ENCODE results near the gene SMC3.

Gene SMC3

GRCh38 chr10:110642204-110643034 is 74.9 kb downstream of the SMC3 start:
- Histone ChIP-seq H3K9me3 (ENCODE audit: control insufficient read depth, low read length) (no peaks in the 10 kb centered on the region), H3K4me1 (ENCODE audit: control insufficient read depth, insufficient read depth, low read length) (peaks cover 6% of the 10 kb centered on the region), H3K9ac (ENCODE audit: low read length) (no peak overlapping the region), H3K4me3 (ENCODE audit: low read length) (no peak overlapping the region), H3K36me3 (ENCODE audit: control insufficient read depth, insufficient read depth, low read length, severe bottlenecking) (no peaks in the 10 kb centered on the region), H3K27me3 (replicated peaks; ENCODE audit: control insufficient read depth, insufficient read depth, low read length) (peaks cover 33% of the 10 kb centered on the region)
- DNase-seq (ENCODE audit: low read depth) = no peak

DNA sequence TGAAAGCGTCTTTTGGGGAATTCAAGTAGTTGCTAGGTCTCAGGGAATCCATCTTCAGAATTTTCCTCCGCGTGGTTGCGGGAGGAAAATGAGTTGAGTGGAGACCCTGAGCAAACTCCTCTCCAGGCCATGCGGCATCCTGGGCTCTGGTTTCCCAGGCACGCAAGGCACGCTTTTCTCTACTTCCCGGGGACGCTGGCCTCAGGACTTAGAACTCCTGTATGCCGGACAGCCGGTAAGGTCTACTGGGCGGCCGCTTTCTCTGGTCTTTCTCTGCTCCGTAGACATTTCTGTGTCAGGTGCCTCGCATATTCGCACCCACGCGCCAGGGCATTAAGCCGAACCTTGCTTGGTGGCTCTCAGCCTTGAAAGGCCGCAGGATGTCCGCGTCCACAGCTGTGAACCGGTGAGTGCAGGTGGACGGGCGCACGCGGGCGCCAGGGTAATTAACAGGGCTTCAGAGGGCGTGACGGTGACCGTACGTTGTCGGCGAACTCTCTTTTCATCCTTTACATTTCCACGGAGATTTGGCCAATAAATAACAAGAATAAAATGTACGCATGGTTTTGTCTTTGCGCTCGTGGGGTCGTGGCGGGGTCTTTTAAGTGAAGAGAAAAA is 75.6 kb downstream of the SMC3 start:
- H3K9me3 ChIP-seq (ENCODE audit: control insufficient read depth, low read length) = no peaks in the 10 kb centered on the region
- H3K9ac ChIP-seq (ENCODE audit: low read length) = no peak overlapping the region
- peaks cover 33% of the 10 kb centered on the region for H3K27me3 ChIP-seq (replicated peaks; ENCODE audit: control insufficient read depth, insufficient read depth, low read length)
- peaks cover 7% of the 10 kb centered on the region for H3K4me1 ChIP-seq (ENCODE audit: control insufficient read depth, insufficient read depth, low read length)
- DNase-seq (ENCODE audit: low read depth) = no peak
- H3K36me3 ChIP-seq (ENCODE audit: control insufficient read depth, insufficient read depth, low read length, severe bottlenecking) = no peaks in the 10 kb centered on the region
- peak overlapping the region; percentile 79 for H3K4me3 ChIP-seq (ENCODE audit: low read length)

GRCh38 chr10:110643653-110644597 is 76.4 kb downstream of the SMC3 start, which contains the start of gene RBM20:
TSS of gene RBM20 (plus strand) at chr10:110644336. CDS start at chr10:110644455, 119 bp downstream.
- Histone ChIP-seq H3K4me1 (ENCODE audit: control insufficient read depth, insufficient read depth, low read length) (peaks cover 14% of the 10 kb centered on the region), H3K27me3 (replicated peaks; ENCODE audit: control insufficient read depth, insufficient read depth, low read length) (peaks cover 33% of the 10 kb centered on the region), H3K36me3 (ENCODE audit: control insufficient read depth, insufficient read depth, low read length, severe bottlenecking) (no peaks in the 10 kb centered on the region), H3K9ac (ENCODE audit: low read length) (no peak within 1 kb of the TSS), H3K9me3 (ENCODE audit: control insufficient read depth, low read length) (no peaks in the 10 kb centered on the region), H3K4me3 (ENCODE audit: low read length) (peak within 1 kb of the TSS; percentile 79)
- peak; percentile 49 for DNase-seq (ENCODE audit: low read depth)

GRCh38 chr10:110644598-110645462 is 77.3 kb downstream of the SMC3 start:
- no peaks in the 10 kb centered on the region for H3K36me3 ChIP-seq (ENCODE audit: control insufficient read depth, insufficient read depth, low read length, severe bottlenecking)
- H3K4me1 ChIP-seq (ENCODE audit: control insufficient read depth, insufficient read depth, low read length) = peaks cover 21% of the 10 kb centered on the region
- H3K9ac ChIP-seq (ENCODE audit: low read length) = no peak overlapping the region
- H3K9me3 ChIP-seq (ENCODE audit: control insufficient read depth, low read length) = no peaks in the 10 kb centered on the region
- DNase-seq (ENCODE audit: low read depth) = no peak
- peaks cover 33% of the 10 kb centered on the region for H3K27me3 ChIP-seq (replicated peaks; ENCODE audit: control insufficient read depth, insufficient read depth, low read length)
- H3K4me3 ChIP-seq (ENCODE audit: low read length) = no peak overlapping the region

- no peak overlapping the region for H3K9ac ChIP-seq (ENCODE audit: low read length)
- H3K4me3 ChIP-seq (ENCODE audit: low read length) = no peak overlapping the region
- DNase-seq (ENCODE audit: low read depth) = no peak
- peaks cover 21% of the 10 kb centered on the region for H3K4me1 ChIP-seq (ENCODE audit: control insufficient read depth, insufficient read depth, low read length)
- peaks cover 29% of the 10 kb centered on the region for H3K27me3 ChIP-seq (replicated peaks; ENCODE audit: control insufficient read depth, insufficient read depth, low read length)
- no peaks in the 10 kb centered on the region for H3K36me3 ChIP-seq (ENCODE audit: control insufficient read depth, insufficient read depth, low read length, severe bottlenecking)
- H3K9me3 ChIP-seq (ENCODE audit: control insufficient read depth, low read length) = no peaks in the 10 kb centered on the region
Measured at GRCh38 chr10:110646417-110647135, 79.1 kb downstream of the SMC3 start.

- Histone ChIP-seq H3K9ac (ENCODE audit: low read length) (no peak overlapping the region), H3K4me3 (ENCODE audit: low read length) (no peak overlapping the region), H3K4me1 (ENCODE audit: control insufficient read depth, insufficient read depth, low read length) (peaks cover 21% of the 10 kb centered on the region), H3K9me3 (ENCODE audit: control insufficient read depth, low read length) (no peaks in the 10 kb centered on the region), H3K27me3 (replicated peaks; ENCODE audit: control insufficient read depth, insufficient read depth, low read length) (peaks cover 28% of the 10 kb centered on the region), H3K36me3 (ENCODE audit: control insufficient read depth, insufficient read depth, low read length, severe bottlenecking) (no peaks in the 10 kb centered on the region)
- no peak for DNase-seq (ENCODE audit: low read depth)
Measured at GRCh38 chr10:110647136-110647430, 79.6 kb downstream of the SMC3 start.

DNA sequence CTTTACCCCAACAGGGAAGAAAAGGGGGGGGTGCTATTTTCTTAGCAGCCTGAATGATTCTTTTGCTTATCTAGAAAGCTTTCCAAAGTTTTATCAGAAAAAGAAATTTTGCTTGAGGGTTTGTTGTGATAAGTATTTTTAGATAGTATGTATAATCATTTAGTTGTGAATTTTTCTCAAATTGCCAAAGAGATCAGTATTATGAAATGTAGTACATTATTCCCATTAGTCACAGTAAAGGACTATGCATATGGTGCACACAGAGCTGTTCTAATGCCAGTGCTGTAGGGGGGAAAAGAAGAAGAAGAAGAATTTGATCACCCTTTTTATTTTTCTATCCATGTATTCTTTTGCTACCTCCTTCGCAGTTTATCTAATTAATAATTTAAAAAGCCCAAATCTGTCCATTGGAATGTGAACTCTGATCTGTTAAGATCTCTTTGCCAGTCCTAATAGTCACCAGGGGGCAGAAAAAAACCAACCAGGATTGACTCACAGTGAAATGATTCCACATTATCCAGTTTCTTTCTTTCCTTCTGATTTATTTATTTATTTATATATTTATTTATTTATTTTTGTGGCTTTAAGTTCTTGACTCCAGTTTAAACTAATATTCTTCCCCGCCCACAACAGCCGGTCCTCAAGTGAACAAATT is 81.3 kb downstream of the SMC3 start:
- Histone ChIP-seq H3K9me3 (ENCODE audit: control insufficient read depth, low read length) (no peaks in the 10 kb centered on the region), H3K27me3 (replicated peaks; ENCODE audit: control insufficient read depth, insufficient read depth, low read length) (peaks cover 12% of the 10 kb centered on the region), H3K36me3 (ENCODE audit: control insufficient read depth, insufficient read depth, low read length, severe bottlenecking) (no peaks in the 10 kb centered on the region), H3K4me1 (ENCODE audit: control insufficient read depth, insufficient read depth, low read length) (peaks cover 15% of the 10 kb centered on the region), H3K4me3 (ENCODE audit: low read length) (no peak overlapping the region), H3K9ac (ENCODE audit: low read length) (no peak overlapping the region)
- no peak for DNase-seq (ENCODE audit: low read depth)

- Histone ChIP-seq H3K4me3 (ENCODE audit: low read length) (no peak overlapping the region), H3K4me1 (ENCODE audit: control insufficient read depth, insufficient read depth, low read length) (peaks cover 15% of the 10 kb centered on the region), H3K9ac (ENCODE audit: low read length) (no peak overlapping the region), H3K36me3 (ENCODE audit: control insufficient read depth, insufficient read depth, low read length, severe bottlenecking) (no peaks in the 10 kb centered on the region), H3K27me3 (replicated peaks; ENCODE audit: control insufficient read depth, insufficient read depth, low read length) (peaks cover 11% of the 10 kb centered on the region), H3K9me3 (ENCODE audit: control insufficient read depth, low read length) (no peaks in the 10 kb centered on the region)
- DNase-seq (ENCODE audit: low read depth) = no peak
Measured at GRCh38 chr10:110649347-110650264, 82.1 kb downstream of the SMC3 start.

DNA sequence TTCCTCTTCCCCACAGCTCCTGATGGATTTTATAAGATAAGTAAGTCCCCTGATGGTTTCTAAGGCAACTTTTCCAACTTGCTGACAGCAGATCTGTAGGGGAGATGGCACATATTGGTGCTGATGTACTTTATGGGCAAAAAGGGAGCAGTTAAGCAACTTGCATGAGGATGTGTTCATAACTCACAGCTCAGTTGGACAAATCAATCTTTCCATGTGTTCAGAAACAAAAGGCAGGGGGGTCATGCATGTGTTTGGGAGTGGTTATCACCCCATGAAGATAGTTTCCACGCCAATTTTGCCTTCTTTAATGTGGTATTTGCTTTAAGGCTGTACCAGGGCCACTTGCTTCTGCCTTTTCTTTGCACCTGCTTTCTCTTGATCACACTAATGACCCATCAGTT is 82.8 kb downstream of the SMC3 start:
- H3K4me1 ChIP-seq (ENCODE audit: control insufficient read depth, insufficient read depth, low read length) = peaks cover 15% of the 10 kb centered on the region
- no peaks in the 10 kb centered on the region for H3K9me3 ChIP-seq (ENCODE audit: control insufficient read depth, low read length)
- no peak for DNase-seq (ENCODE audit: low read depth)
- H3K9ac ChIP-seq (ENCODE audit: low read length) = no peak overlapping the region
- no peak overlapping the region for H3K4me3 ChIP-seq (ENCODE audit: low read length)
- H3K27me3 ChIP-seq (replicated peaks; ENCODE audit: control insufficient read depth, insufficient read depth, low read length) = peaks cover 4% of the 10 kb centered on the region
- no peaks in the 10 kb centered on the region for H3K36me3 ChIP-seq (ENCODE audit: control insufficient read depth, insufficient read depth, low read length, severe bottlenecking)

All from adipocyte (in vitro differentiated cells).